H4 (cell line): ENCODE results near the gene COX4I1. TPM values are rescaled to one million over a fixed set of nuclear protein-coding genes. Genes with fewer than 3 reads are reported as not detected.

Experiments
- total RNA-seq: library from RNA; depleted of rRNA; stranded (reverse); fragments of >200 nt; shearing (Covaris generic); gene quantifications from 2 replicates; pipeline ENCODE4 v1.2.3, GENCODE V29; 2014; rRNA removed

COX4I1 gene
- total RNA-seq, 1 experiment from 2014 or later = 685 TPM

Other genes starting within 250 kb of the COX4I1 start
- gene GSE1, start 186.4 kb upstream of the COX4I1 start, total RNA-seq = 8.0 and 11.9 TPM in 2 replicates
- gene GINS2, start 110.7 kb upstream of the COX4I1 start, total RNA-seq = 50.8 and 58.9 TPM in 2 replicates
- gene C16orf74, start 48.6 kb upstream of the COX4I1 start, total RNA-seq = 4.7 and 5.8 TPM in 2 replicates
- 57.9 and 72.0 TPM in 2 replicates for gene EMC8, start 151 bp upstream of the COX4I1 start, total RNA-seq
- 1.7 and 1.9 TPM in 2 replicates for gene IRF8, start 99.5 kb downstream of the COX4I1 start, total RNA-seq